Activated CD4-positive, alpha-beta T cell treated with anti-CD3 and anti-CD28 coated beads for 48 hours (primary cell): Measurements from ENCODE around the gene NUP43.
"Not testable (repeated sequence)": the region's sequence is repeated elsewhere in the genome, so short reads cannot be mapped to it uniquely, and the experiment has no call there.

Source experiments
- DNase-seq: peaks from one replicate; pipeline ENCODE4 v3.0.0-alpha.2; 2020

Gene NUP43, protein sequence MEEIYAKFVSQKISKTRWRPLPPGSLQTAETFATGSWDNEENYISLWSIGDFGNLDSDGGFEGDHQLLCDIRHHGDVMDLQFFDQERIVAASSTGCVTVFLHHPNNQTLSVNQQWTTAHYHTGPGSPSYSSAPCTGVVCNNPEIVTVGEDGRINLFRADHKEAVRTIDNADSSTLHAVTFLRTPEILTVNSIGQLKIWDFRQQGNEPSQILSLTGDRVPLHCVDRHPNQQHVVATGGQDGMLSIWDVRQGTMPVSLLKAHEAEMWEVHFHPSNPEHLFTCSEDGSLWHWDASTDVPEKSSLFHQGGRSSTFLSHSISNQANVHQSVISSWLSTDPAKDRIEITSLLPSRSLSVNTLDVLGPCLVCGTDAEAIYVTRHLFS

GRCh38 chr6:149746147-149746946 lies at the start of gene NUP43:
NUP43 (minus strand) TSS chr6:149746529; CDS start chr6:149746495, 34 bp downstream.
- DNase-seq = peak; percentile 96

GRCh38 chr6:149783551-149783950 lies 37.2 kb upstream of the NUP43 start:
- DNase-seq = no peak

DNA sequence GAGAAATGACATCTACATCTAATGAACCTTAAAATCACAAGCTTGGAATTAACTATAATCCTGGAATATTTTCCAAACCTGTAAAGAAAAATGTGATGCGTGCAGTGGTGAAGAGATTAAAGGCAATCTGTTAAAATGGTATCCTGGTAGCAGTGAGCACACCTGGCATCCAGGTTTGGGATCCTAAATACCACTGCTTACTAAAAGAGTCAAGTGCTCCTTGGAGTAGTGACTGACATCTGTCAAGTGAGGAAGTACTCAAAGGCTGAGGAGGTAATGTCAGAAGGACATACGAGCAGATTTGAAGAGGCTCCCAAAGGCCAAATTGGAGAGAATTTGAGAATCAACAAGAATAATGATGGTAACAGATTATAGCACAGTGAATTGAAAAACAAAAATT lies 36.0 kb upstream of the NUP43 start:
- DNase-seq = no peak

- DNase-seq = no peak
Measured at GRCh38 chr6:149781715-149782114, 35.4 kb upstream of the NUP43 start.

GRCh38 chr6:149779644-149779963 lies 33.3 kb upstream of the NUP43 start:
- DNase-seq = no peak

- DNase-seq = no peak
Measured at GRCh38 chr6:149777624-149778023, 31.3 kb upstream of the NUP43 start.

DNA sequence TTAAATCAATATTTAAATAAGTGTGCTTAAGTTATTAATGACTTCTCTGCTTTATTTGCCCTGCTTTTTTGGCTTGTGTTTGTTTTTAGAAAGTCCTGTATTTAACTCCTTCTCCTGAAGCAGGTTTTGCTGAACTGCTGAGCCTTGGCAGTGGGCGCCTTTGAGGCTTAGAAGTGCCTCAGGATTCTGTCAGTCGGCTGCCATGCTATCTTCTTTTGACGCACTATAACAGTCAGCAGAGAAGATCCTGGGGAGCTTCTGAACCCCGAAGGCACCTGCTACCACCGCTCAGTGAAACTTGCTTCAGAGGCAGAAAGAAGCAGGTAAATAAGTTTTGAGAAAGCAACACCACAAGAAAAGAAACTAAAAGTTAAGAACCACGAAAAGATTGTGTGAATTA lies 25.6 kb upstream of the NUP43 start:
- DNase-seq = no peak

GRCh38 chr6:149771185-149771584 lies 24.9 kb upstream of the NUP43 start:
- DNase-seq = no peak

- DNase-seq = no peak
Measured at GRCh38 chr6:149769676-149770075, 23.3 kb upstream of the NUP43 start.

DNA sequence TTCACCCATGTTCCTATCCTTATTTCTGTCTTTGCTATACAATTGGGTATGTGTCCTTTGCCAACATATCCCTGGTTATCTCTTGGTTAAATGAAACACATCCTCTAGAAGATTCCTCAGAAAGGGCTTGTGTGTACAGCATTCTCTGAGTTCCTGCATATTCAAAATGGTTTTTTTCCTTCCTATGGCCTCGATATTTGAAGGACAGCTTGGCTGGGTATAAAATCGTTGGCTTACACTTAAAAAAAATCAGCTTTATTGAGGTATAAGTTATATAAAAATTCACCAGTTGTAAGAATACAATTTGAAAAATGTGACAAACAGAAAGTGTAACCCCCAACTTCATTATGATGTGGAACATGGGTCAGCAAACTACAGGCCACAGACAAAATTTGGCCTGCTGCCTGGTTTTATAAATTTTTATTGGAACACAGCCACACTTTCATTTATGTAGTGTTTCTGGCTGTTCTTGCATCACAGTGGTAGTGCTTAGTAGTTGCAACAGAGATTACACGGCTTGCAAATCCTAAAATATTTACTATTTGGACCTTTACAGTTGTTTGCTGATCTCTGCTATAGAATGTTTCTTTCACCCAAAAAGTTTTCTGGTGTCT lies 19.9 kb upstream of the NUP43 start:
- DNase-seq = no peak

GRCh38 chr6:149763866-149764265 lies 17.5 kb upstream of the NUP43 start:
- DNase-seq = no peak

- no peak for DNase-seq
Measured at GRCh38 chr6:149761438-149761837, 15.1 kb upstream of the NUP43 start.

- DNase-seq = no peak
Measured at GRCh38 chr6:149756261-149756636, 9.9 kb upstream of the NUP43 start.

DNA sequence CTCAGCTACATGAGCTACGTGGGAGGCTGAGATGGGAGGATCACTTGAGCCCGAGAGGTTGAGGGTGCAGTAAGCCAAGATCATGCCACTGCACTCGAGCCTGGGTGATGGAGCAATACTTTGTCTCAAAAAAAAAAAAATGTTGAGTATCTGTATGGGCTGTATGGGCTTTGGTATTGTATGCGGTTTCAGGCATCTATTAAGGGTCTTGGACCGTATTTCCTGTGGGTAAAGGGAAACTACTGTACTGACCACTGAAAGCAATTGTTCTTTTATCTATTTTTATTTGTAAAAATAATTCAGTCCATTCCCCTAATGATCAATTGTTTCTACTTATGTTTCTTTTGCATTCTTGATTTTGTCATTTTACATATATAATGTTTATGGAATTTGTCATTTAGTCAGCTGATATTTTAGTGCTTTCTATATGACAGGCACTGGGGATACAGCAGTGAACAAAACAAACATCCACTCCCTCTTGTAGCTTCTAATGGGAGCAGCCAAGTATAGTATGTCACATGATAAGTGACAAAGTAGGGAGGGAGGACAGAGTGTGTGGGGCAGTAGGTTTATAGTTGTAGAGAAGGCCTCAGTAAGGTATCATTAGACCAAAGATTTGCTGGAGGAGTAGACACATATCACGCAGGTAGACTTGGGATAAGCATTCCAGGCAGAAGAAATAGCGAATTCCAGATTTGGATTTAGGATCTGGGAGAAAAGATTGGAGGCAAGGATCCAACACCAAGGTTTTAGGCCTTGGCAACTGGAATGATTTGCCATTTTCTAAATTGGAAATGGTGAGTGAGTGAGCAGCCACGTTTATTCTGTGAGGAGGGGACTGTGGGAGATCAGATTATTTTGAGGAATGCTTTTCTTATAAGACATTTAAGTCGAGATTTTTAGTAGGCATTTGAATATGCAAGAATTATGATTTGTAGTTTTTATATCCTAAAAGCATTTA lies 9.3 kb upstream of the NUP43 start:
- no peak for DNase-seq

GRCh38 chr6:149754548-149754947 lies 8.2 kb upstream of the NUP43 start:
- DNase-seq = no peak

DNA sequence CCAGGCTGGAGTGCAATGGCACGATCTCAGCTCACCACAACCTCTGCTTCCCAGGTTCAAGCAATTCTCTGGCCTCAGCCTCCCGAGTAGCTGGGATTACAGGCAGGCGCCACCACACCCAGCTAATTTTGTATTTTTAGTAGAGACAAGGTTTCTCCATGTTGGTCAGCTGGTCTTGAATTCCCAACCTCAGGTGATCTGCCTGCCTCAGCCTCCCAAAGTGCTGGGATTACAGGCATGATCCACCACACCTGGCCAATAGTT lies 7.0 kb upstream of the NUP43 start:
- not testable (repeated sequence) for DNase-seq

GRCh38 chr6:149752600-149753373 lies 6.5 kb upstream of the NUP43 start:
- no peak for DNase-seq

GRCh38 chr6:149751920-149752319 lies 5.6 kb upstream of the NUP43 start:
- DNase-seq = not testable (repeated sequence)

GRCh38 chr6:149751239-149751638 lies 4.9 kb upstream of the NUP43 start:
- no peak for DNase-seq

DNA sequence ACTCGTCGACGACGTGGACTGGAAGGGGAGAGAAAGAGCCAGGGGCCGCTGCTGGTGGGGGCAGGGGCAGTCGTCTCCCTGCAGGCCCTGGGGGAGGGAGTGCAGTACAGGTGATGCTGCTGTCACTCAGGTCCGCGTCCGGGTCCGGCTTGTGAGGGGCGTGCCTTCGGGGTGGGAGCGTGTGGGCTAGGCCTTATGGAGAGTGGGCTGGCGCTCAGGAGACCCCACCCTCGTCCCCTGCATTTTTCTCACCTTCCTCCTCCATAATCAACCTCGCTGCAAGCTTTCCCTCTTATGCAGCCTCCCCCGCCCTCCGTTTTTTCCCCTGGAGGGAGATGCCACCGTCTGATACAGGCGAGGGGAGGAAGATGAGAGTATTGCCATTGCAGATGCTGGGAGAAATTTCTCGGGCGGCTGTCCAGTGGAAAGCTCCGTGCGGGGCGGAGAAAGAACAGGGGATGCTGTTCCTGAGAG lies 3.8 kb upstream of the NUP43 start:
- DNase-seq = peak; percentile 80

- peak; percentile 91 for DNase-seq
Measured at GRCh38 chr6:149749594-149750135, 3.3 kb upstream of the NUP43 start, which contains the start of gene PCMT1. PCMT1 (plus strand) TSS chr6:149749741; CDS start chr6:149749902, 161 bp downstream.
